DND-41 (cell line): ENCODE data around the gene TPRN.

Source experiments
- ATAC-seq: fragments of 200-7000 bp; cut with Tn5 transposase; 3 replicates; pipeline ENCODE4 v1.9.1; 2021; ENCODE audit warnings: low read depth; ENCODE audit not compliant: insufficient read depth
- DNase-seq: peaks from one replicate; pipeline ENCODE4 v3.0.0-alpha.2; 2020
- H2AFZ ChIP-seq: 2 replicates; pipeline ENCODE4 v1.6.0; 2012; ENCODE audit warnings: low read depth, low read length
- H3K27ac ChIP-seq: 2 replicates; pipeline ENCODE4 v1.5.1; 2012; ENCODE audit warnings: low read length, inconsistent platforms
- H3K27me3 ChIP-seq: fragments of 200-600 bp; sonication (generic); 2 replicates; pipeline ENCODE4 v1.6.0; 2012; ENCODE audit warnings: low read length, mild to moderate bottlenecking, inconsistent platforms; ENCODE audit not compliant: insufficient read depth, poor library complexity
- H3K36me3 ChIP-seq: 2 replicates; pipeline ENCODE4 v1.5.1; 2012; ENCODE audit warnings: low read length, inconsistent platforms; ENCODE audit not compliant: insufficient read depth
- H3K4me1 ChIP-seq: 2 replicates; pipeline ENCODE4 v1.5.1; 2012; ENCODE audit warnings: mild to moderate bottlenecking, low read length; ENCODE audit not compliant: insufficient read depth
- H3K4me2 ChIP-seq: 2 replicates; pipeline ENCODE4 v1.6.0; 2012; ENCODE audit warnings: mild to moderate bottlenecking, moderate library complexity, low read length, inconsistent platforms; ENCODE audit not compliant: insufficient read depth
- H3K4me3 ChIP-seq, 2 experiments: fragments of 200-600 bp in 1 of 2; shearing (Covaris generic) in 1 of 2; 2 replicates each; pipeline ENCODE4 v1.5.1; 2012 to 2016; ENCODE audit warnings: inconsistent platforms in 2 of 2, low read length in 2 of 2, mild to moderate bottlenecking in 2 of 2, low read depth in 1 of 2, moderate library complexity in 1 of 2
- H3K79me2 ChIP-seq: 2 replicates; pipeline ENCODE4 v1.6.0; 2012; ENCODE audit warnings: low read length, inconsistent platforms; ENCODE audit not compliant: insufficient read depth
- H3K9ac ChIP-seq: 2 replicates; pipeline ENCODE4 v1.6.0; 2012; ENCODE audit warnings: low read depth, mild to moderate bottlenecking, inconsistent platforms, low read length, moderate library complexity
- H3K9me3 ChIP-seq: 2 replicates; pipeline ENCODE4 v1.5.1; 2012; ENCODE audit warnings: low read length, moderate library complexity, mild to moderate bottlenecking, inconsistent platforms; ENCODE audit not compliant: insufficient read depth, severe bottlenecking
- H4K20me1 ChIP-seq: 2 replicates; pipeline ENCODE4 v1.6.0; 2012; ENCODE audit warnings: low read length; ENCODE audit not compliant: insufficient read depth
- EZH2 ChIP-seq: IDR thresholded peaks from 3 replicates; pipeline ENCODE4 v1.6.1; 2012; ENCODE audit warnings: borderline replicate concordance, low read depth, mild to moderate bottlenecking, moderate library complexity, low read length, inconsistent platforms; ENCODE audit not compliant: severe bottlenecking
- TF ChIP-seq, protein P1 (sequence below): IDR thresholded peaks from 2 replicates; pipeline ENCODE4 v1.5.1; 2012; ENCODE audit warnings: borderline replicate concordance, low read length, moderate library complexity, mild to moderate bottlenecking; ENCODE audit not compliant: poor library complexity, severe bottlenecking; ENCODE audit errors: extremely low read depth

The TPRN gene, protein sequence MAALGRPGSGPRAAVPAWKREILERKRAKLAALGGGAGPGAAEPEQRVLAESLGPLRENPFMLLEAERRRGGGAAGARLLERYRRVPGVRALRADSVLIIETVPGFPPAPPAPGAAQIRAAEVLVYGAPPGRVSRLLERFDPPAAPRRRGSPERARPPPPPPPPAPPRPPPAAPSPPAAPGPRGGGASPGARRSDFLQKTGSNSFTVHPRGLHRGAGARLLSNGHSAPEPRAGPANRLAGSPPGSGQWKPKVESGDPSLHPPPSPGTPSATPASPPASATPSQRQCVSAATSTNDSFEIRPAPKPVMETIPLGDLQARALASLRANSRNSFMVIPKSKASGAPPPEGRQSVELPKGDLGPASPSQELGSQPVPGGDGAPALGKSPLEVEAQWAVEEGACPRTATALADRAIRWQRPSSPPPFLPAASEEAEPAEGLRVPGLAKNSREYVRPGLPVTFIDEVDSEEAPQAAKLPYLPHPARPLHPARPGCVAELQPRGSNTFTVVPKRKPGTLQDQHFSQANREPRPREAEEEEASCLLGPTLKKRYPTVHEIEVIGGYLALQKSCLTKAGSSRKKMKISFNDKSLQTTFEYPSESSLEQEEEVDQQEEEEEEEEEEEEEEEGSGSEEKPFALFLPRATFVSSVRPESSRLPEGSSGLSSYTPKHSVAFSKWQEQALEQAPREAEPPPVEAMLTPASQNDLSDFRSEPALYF

DNA sequence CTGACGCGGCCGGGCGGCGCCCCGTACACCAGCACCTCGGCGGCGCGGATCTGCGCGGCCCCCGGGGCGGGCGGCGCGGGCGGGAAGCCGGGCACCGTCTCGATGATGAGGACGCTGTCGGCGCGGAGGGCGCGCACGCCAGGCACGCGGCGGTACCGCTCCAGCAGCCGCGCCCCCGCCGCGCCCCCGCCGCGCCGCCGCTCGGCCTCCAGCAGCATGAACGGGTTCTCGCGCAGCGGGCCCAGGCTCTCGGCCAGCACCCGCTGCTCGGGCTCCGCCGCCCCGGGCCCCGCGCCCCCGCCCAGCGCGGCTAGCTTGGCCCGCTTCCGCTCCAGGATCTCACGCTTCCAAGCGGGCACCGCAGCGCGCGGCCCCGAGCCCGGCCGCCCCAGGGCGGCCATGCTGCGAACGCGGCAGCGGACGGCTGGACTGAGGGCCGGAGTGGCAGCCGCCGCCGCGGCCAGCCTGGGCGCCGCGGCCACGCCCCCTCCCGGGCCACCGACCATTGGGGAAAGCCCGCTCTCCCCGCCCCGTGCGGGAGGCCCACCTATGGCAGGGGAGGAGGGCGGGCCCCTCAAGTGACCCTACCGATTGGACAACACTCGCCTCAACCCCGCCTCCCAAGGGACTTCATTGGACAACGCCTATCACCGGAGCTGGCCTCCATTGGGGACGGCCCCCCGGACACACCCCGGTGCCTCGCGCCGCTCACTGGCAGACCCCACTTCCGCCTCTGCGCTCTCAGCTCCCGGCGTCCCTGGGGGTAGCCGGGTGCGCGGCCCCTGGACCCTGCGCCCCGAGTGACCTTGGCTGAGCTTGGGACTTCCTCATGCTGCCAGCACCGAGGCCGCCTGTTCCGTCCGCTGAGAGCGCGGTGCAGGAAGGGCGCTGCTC, at the start of gene TPRN:
Gene TPRN (minus strand): TSS at position 431 of the 894 bp plus-strand sequence. CDS start 30 bp downstream, at position 401.
- H2AFZ ChIP-seq = peak within 1 kb of the TSS; percentile 87

DNA sequence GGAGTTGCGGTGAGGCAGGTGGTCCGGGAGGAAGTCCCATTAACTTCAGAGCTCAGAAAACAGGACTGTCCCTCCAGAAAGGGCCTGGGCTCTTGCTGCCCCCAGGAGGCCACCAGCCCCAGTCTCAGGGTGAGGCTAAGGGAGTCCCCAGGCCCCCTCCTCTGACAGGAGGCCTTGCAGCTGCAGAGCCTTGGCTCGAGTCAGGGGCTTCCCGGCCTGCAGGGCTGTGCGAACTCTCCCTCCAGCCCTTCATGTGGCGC, 47.3 kb upstream of the TPRN start:
- no peak overlapping the region for H3K27ac ChIP-seq
- no peak for ATAC-seq
- peaks cover 2% of the 10 kb centered on the region for H3K79me2 ChIP-seq
- peaks cover 22% of the 10 kb centered on the region for H4K20me1 ChIP-seq
- H3K27me3 ChIP-seq = no peaks in the 10 kb centered on the region
- H3K4me3 ChIP-seq = no peak overlapping the region
- H2AFZ ChIP-seq = no peak overlapping the region
- no peak for TF ChIP-seq EZH2
- TF ChIP-seq, protein P1, sequence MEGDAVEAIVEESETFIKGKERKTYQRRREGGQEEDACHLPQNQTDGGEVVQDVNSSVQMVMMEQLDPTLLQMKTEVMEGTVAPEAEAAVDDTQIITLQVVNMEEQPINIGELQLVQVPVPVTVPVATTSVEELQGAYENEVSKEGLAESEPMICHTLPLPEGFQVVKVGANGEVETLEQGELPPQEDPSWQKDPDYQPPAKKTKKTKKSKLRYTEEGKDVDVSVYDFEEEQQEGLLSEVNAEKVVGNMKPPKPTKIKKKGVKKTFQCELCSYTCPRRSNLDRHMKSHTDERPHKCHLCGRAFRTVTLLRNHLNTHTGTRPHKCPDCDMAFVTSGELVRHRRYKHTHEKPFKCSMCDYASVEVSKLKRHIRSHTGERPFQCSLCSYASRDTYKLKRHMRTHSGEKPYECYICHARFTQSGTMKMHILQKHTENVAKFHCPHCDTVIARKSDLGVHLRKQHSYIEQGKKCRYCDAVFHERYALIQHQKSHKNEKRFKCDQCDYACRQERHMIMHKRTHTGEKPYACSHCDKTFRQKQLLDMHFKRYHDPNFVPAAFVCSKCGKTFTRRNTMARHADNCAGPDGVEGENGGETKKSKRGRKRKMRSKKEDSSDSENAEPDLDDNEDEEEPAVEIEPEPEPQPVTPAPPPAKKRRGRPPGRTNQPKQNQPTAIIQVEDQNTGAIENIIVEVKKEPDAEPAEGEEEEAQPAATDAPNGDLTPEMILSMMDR = no peak
- H3K9me3 ChIP-seq = no peaks in the 10 kb centered on the region
- H3K9ac ChIP-seq = no peak overlapping the region
- DNase-seq = no peak
- H3K4me2 ChIP-seq = no peak overlapping the region
- H3K36me3 ChIP-seq = peaks cover 12% of the 10 kb centered on the region
- peaks cover 7% of the 10 kb centered on the region for H3K4me1 ChIP-seq

More for the DNA sequence above, at the start of gene TPRN:
- peaks cover 42% of the 10 kb centered on the region for H4K20me1 ChIP-seq
- peak within 1 kb of the TSS; percentile 77 for H3K9ac ChIP-seq
- ATAC-seq (peak; percentile 95), DNase-seq (peak; percentile 99)
- peak within 1 kb of the TSS; percentile 97 for H3K4me2 ChIP-seq
- H3K27me3 ChIP-seq = no peaks in the 10 kb centered on the region
- peak within 1 kb of the TSS; percentile 89 for H3K27ac ChIP-seq
- H3K79me2 ChIP-seq = peaks cover 48% of the 10 kb centered on the region
- TF ChIP-seq EZH2 = no peak
- TF ChIP-seq, protein P1 = no peak
- H3K4me3 ChIP-seq = peak within 1 kb of the TSS; percentile 43 to 94
- H3K4me1 ChIP-seq = peaks cover 64% of the 10 kb centered on the region
- peaks cover 11% of the 10 kb centered on the region for H3K36me3 ChIP-seq
- no peaks in the 10 kb centered on the region for H3K9me3 ChIP-seq

DNA sequence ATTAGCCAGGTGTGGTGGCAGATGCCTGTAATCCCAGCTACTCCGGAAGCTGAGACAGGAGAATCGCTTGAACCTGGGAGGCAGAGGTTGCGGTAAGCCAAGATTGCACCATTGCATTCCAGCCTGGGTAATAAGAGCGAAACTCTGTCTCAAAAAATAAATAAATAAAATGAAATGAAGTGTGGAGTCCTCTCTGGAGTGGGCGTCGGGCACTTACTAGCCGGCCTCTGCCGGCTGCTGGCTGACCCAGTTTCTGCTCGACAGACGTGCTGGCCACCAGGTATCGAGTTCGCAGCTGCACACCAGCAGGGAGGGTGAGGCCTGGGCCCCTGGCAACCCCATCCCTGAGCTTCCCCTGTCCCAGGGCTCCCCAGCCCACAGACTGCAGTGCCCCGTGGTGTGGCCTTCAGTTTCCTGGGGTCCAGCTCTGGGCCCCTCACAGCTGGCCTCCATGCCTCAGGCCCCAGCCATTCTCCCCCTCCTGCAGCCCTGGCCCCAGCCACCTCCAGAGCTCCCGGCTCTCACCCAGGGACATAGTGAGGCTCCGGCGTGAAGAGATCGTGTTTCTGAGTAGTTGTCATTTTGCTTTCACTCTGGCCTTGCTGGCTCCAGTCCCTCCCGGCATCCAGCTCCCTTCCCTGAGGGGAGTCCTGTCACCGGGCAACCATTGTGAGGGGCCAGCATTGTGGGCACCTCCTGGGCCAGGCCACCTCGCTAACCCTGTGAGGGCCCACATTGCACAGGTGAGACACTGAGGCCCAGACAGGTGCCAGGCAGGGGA, 46.8 kb upstream of the TPRN start:
- no peak overlapping the region for H3K27ac ChIP-seq
- ATAC-seq (no peak), DNase-seq (no peak)
- no peak for TF ChIP-seq EZH2
- TF ChIP-seq, protein P1 = no peak
- no peak overlapping the region for H3K9ac ChIP-seq
- H3K4me1 ChIP-seq = peaks cover 12% of the 10 kb centered on the region
- H3K27me3 ChIP-seq = no peaks in the 10 kb centered on the region
- H3K9me3 ChIP-seq = no peaks in the 10 kb centered on the region
- H3K4me3 ChIP-seq = no peak overlapping the region
- H3K79me2 ChIP-seq = peaks cover 7% of the 10 kb centered on the region
- no peak overlapping the region for H3K4me2 ChIP-seq
- H2AFZ ChIP-seq = no peak overlapping the region
- peaks cover 27% of the 10 kb centered on the region for H4K20me1 ChIP-seq
- H3K36me3 ChIP-seq = peaks cover 17% of the 10 kb centered on the region
